ENCODE data around the gene MRPS15.

MRPS15 gene

DNA sequence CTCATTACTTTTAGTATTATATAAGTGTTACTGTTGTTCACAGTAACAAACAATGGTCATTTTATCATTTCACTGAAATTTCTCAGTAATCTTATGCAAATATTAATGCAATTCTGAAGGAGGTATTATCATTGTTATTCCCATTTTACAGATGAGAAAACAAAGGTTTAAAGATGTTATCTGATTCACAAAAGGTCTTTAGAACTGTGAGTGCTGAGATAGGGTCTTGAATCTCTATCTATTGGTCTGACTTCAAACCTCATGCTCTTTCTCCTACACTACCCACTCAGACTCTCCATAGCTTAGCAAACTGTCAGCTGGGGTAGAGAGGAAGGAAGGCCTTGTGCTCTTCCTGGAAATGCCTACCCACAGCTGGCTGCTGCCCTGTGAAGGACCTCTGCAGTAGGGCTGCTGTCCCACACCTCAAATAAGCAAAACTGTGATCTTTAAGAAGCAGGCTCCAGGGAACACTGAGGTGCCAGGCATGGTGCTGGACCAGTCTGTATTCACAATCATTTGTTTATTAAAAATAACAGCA, 7.7 kb downstream of the MRPS15 start:
- no peaks in the 10 kb centered on the region for H3K9me3 ChIP-seq (ENCODE audit: control insufficient read depth, low read length)
- peaks cover 72% of the 10 kb centered on the region for H3K36me3 ChIP-seq (ENCODE audit: control insufficient read depth, insufficient read depth, low read length)
- no peaks in the 10 kb centered on the region for H3K4me1 ChIP-seq (ENCODE audit: control insufficient read depth, insufficient read depth, low read length, poor library complexity, severe bottlenecking)
- H3K27ac ChIP-seq (ENCODE audit: low read depth, low read length, severe bottlenecking): no peak overlapping the region
- H3K4me3 ChIP-seq (ENCODE audit: extremely low read depth, insufficient read depth, low read length, poor library complexity, severe bottlenecking): no peak overlapping the region

DNA sequence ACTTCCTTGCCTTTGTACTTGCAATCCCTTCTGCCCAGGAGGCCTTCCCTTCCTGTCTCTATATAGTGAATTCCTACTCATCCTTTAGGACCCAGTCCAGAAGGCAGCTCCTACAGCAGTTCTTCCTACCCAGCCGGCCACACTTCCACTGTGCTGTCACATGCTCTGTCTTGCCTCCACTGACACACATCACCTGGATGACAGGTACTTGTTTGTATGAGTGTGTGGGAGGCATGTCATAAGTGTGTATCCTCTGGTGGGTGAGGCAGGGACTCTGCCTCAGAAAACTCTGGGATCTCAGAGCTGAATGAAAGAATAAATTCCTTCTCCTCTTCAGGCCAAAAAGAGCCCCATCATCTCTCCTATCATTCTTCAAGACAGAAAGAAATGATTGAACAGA, 8.8 kb downstream of the MRPS15 start:
- Histone ChIP-seq H3K4me1 (ENCODE audit: control insufficient read depth, insufficient read depth, low read length, poor library complexity, severe bottlenecking) (no peaks in the 10 kb centered on the region), H3K9me3 (ENCODE audit: control insufficient read depth, low read length) (no peaks in the 10 kb centered on the region), H3K36me3 (ENCODE audit: control insufficient read depth, insufficient read depth, low read length) (peaks cover 61% of the 10 kb centered on the region), H3K27ac (ENCODE audit: low read depth, low read length, severe bottlenecking) (no peak overlapping the region), H3K4me3 (ENCODE audit: extremely low read depth, insufficient read depth, low read length, poor library complexity, severe bottlenecking) (no peak overlapping the region)
- WGBS, 2 experiments (ENCODE audit: insufficient coverage in 2 of 2): no CpG with 5 or more reads among the region's 1 CpG

DNA sequence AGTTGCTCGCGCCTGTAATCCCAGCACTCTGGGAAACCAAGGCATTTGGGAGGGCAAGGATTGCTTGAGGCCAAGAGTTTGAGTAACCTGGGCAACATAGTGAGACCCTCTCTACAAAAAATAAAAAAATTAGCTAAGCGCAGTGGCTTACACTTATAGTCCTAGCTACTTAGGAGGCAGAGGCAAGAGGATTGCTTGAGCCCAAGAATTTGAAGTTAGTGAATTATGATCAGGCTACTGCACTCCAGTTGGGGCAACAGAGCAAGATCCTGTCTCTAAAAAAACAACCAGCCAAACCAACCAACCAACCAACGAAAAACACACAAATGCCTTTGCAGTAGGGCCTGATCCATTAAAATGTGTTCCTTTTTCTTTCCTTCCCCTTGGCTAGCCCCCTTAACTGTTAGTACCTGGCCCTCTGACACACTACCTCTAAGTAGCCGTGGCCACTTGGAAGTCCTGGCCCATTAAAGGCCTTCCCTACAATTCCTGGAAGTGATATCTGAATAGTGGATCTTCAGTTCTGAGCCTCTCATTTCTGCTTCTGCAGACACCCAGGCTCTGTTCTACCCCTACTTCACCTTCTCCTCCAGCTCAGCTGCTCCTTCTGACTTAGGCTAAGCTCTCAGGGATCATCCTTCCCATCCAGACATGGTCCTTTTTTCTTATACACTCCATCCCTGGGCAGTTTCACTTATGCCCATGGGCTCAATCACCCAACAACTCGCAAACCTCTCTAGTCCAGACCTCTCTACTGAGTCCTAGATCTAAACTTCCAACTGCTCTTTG, 10.4 kb downstream of the MRPS15 start:
- no peak overlapping the region for H3K4me3 ChIP-seq (ENCODE audit: extremely low read depth, insufficient read depth, low read length, poor library complexity, severe bottlenecking)
- H3K27ac ChIP-seq (ENCODE audit: low read depth, low read length, severe bottlenecking): no peak overlapping the region
- H3K4me1 ChIP-seq (ENCODE audit: control insufficient read depth, insufficient read depth, low read length, poor library complexity, severe bottlenecking): peaks cover 7% of the 10 kb centered on the region
- H3K9me3 ChIP-seq (ENCODE audit: control insufficient read depth, low read length): no peaks in the 10 kb centered on the region
- H3K36me3 ChIP-seq (ENCODE audit: control insufficient read depth, insufficient read depth, low read length): peaks cover 47% of the 10 kb centered on the region
- WGBS, 2 experiments (ENCODE audit: insufficient coverage in 2 of 2): 92 to 98% methylated on average over 5 of the region's 6 CpGs

DNA sequence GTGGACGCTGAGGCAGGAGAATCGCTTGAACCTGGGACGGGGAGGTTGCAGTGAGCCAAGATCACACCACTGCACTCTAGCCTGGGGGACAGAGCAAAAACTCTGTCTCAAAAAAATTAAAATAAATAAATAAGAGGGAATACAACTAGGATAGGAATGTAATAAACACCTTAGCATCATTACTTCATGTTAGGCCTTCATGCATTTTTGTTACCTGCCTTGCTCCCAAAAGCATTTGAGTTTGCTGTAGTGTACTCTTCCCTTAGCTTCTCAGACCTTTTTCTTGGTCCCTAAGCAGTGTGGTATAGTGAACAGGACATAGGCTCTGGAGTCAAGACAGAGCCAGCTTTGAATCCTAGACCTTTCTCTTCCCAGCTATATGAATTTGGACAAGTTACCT, 11.1 kb downstream of the MRPS15 start:
- H3K27ac ChIP-seq (ENCODE audit: low read depth, low read length, severe bottlenecking): no peak overlapping the region
- H3K4me3 ChIP-seq (ENCODE audit: extremely low read depth, insufficient read depth, low read length, poor library complexity, severe bottlenecking): no peak overlapping the region
- 100% methylated on average over 2 of the region's 3 CpGs; no CpG with 5 or more reads in 1 of the 2 experiments for WGBS, 2 experiments (ENCODE audit: insufficient coverage in 2 of 2)
- no peaks in the 10 kb centered on the region for H3K9me3 ChIP-seq (ENCODE audit: control insufficient read depth, low read length)
- peaks cover 12% of the 10 kb centered on the region for H3K4me1 ChIP-seq (ENCODE audit: control insufficient read depth, insufficient read depth, low read length, poor library complexity, severe bottlenecking)
- peaks cover 39% of the 10 kb centered on the region for H3K36me3 ChIP-seq (ENCODE audit: control insufficient read depth, insufficient read depth, low read length)

DNA sequence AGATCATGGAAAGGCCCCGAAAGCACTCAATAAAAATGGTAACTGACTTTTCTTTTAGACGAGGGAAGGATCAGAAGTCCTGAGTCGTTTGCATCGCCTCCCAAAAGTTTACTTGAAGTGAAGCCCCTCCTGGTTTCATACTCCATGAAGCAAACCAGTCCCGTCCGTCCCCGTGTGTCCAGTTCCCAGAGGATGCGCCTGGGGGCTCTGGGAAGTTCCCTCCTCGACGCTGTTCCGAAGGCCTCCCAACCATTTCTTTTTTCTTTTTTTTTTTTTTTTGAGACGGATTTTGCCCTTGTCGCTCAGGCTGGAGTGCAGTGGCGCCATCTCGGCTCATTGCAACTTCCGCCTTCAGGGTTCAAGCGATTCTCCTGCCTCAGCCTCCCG, 13.3 kb downstream of the MRPS15 start:
- Histone ChIP-seq H3K4me3 (ENCODE audit: extremely low read depth, insufficient read depth, low read length, poor library complexity, severe bottlenecking) (peak overlapping the region; percentile 44), H3K27ac (ENCODE audit: low read depth, low read length, severe bottlenecking) (peak overlapping the region; percentile 93)
- WGBS, 2 experiments (ENCODE audit: insufficient coverage in 2 of 2): 79% methylated on average over 5 to 11 of the region's 18 CpGs

DNA sequence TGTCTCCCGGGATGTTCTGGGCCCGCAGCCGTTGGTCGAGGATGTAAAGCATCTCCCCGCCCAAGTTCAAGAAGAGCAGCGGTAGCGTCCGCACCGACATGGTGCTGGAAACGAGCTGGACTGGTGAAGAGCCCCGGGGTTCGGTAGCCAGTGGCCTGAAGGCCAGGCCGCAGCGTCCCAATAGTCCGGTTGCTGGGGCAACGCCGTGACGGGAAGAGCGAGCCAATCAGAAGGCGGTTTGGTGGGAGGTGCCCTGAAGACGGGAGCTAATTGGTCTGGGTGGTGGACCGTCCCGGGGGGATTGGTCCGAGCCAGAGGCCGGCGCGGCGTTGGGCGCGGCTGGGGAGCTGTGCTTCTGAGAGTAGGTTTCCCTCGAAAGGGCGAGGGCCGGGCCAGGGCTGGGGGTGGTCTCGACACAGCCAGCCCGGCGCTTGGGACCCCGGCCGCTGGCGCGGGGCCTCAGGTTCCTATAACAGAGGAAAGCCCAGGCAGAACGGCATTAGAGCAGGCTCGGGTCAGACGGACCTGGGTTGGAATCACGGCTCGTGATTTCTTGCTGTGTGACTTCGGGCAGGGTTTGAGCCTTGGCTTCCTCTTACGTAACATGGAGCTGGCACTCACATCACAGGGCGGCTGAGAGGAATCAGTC, 13.8 kb downstream of the MRPS15 start, which contains the start of gene OSCP1:
TSS of gene OSCP1 (minus strand) at position 182 of the 649 bp plus-strand sequence. CDS start at position 100, 82 bp downstream.
- H3K4me1 ChIP-seq (ENCODE audit: control insufficient read depth, insufficient read depth, low read length, poor library complexity, severe bottlenecking): peaks cover 12% of the 10 kb centered on the region
- H3K27ac ChIP-seq (ENCODE audit: low read depth, low read length, severe bottlenecking): peak within 1 kb of the TSS; percentile 93
- H3K36me3 ChIP-seq (ENCODE audit: control insufficient read depth, insufficient read depth, low read length): peaks cover 15% of the 10 kb centered on the region
- peak within 1 kb of the TSS; percentile 44 for H3K4me3 ChIP-seq (ENCODE audit: extremely low read depth, insufficient read depth, low read length, poor library complexity, severe bottlenecking)
- H3K9me3 ChIP-seq (ENCODE audit: control insufficient read depth, low read length): no peaks in the 10 kb centered on the region
- 9 to 14% methylated on average over 44 to 48 of the region's 48 CpGs for WGBS, 2 experiments (ENCODE audit: insufficient coverage in 2 of 2)

More for the DNA sequence above, 13.3 kb downstream of the MRPS15 start:
- Histone ChIP-seq H3K36me3 (ENCODE audit: control insufficient read depth, insufficient read depth, low read length) (peaks cover 20% of the 10 kb centered on the region), H3K9me3 (ENCODE audit: control insufficient read depth, low read length) (no peaks in the 10 kb centered on the region), H3K4me1 (ENCODE audit: control insufficient read depth, insufficient read depth, low read length, poor library complexity, severe bottlenecking) (peaks cover 12% of the 10 kb centered on the region)

DNA sequence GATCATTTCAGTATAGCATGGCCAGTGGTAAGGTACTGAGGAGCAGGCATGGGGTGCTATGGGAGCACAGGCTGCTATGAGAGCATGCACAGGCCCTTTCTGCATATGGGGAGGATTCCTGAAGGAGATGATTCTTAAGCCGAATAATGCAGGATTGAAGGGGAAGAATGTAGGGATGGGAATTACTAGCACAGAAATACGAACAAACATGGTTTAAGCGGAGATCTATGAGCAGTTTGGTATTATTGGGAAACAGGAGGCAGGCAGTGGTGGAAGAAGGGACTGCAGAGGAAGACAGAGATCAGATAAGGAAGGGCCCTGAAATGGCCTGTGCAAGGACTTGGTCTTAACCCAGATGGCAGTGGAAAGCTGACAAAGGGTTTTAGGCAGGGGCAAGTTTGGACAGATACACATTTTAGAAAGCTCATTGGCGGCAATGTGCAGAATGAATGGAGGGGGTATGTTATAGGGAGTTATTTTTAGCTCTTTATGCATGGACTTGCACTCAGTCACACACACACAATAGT, 15.6 kb downstream of the MRPS15 start:
- Histone ChIP-seq H3K9me3 (ENCODE audit: control insufficient read depth, low read length) (no peaks in the 10 kb centered on the region), H3K27ac (ENCODE audit: low read depth, low read length, severe bottlenecking) (no peak overlapping the region), H3K36me3 (ENCODE audit: control insufficient read depth, insufficient read depth, low read length) (no peaks in the 10 kb centered on the region), H3K4me3 (ENCODE audit: extremely low read depth, insufficient read depth, low read length, poor library complexity, severe bottlenecking) (no peak overlapping the region), H3K4me1 (ENCODE audit: control insufficient read depth, insufficient read depth, low read length, poor library complexity, severe bottlenecking) (peaks cover 12% of the 10 kb centered on the region)
- 93 to 94% methylated on average over 3 of the region's 4 CpGs for WGBS, 2 experiments (ENCODE audit: insufficient coverage in 2 of 2)

DNA sequence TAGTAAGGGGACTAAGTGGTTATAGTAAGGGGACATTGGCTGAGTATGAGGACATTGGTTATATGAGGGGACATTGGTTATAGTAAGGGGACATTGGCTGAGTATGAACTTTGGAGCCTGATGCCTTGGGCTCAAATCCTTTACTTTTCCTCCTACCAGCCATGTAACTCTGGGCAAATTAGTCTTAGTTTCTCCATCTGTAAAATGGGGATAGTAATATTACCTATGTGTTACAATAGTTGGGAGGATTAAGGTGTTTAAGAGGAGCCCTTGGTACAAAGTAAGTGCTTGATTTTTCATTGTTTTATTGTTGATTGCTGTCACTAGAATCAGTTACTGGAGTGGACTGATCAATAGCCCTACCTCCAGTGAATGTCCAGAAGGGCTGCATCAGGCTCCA, 16.7 kb downstream of the MRPS15 start:
- no peaks in the 10 kb centered on the region for H3K9me3 ChIP-seq (ENCODE audit: control insufficient read depth, low read length)
- H3K36me3 ChIP-seq (ENCODE audit: control insufficient read depth, insufficient read depth, low read length): no peaks in the 10 kb centered on the region
- H3K27ac ChIP-seq (ENCODE audit: low read depth, low read length, severe bottlenecking): no peak overlapping the region
- peaks cover 12% of the 10 kb centered on the region for H3K4me1 ChIP-seq (ENCODE audit: control insufficient read depth, insufficient read depth, low read length, poor library complexity, severe bottlenecking)
- no peak overlapping the region for H3K4me3 ChIP-seq (ENCODE audit: extremely low read depth, insufficient read depth, low read length, poor library complexity, severe bottlenecking)

DNA sequence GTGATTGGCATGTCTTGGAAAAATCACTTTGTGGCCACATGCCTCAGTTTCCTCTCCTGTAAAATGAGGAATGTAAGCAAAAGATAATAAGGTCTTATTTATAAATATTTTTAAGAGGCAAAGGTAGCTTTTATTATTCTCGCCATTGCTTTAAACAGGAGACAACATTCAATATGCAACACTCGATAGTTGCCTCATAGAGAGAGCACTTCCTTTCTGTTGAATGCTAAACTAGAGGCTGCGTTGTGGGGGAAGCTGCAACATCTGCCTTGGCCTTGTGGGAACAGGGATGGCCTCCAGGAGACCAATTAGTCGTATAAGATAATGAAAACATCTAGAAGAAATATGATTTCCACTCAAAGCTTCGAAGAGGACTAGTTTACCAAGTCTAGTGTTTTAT, 17.4 kb downstream of the MRPS15 start:
- H3K4me1 ChIP-seq (ENCODE audit: control insufficient read depth, insufficient read depth, low read length, poor library complexity, severe bottlenecking): peaks cover 12% of the 10 kb centered on the region
- H3K27ac ChIP-seq (ENCODE audit: low read depth, low read length, severe bottlenecking): no peak overlapping the region
- H3K4me3 ChIP-seq (ENCODE audit: extremely low read depth, insufficient read depth, low read length, poor library complexity, severe bottlenecking): no peak overlapping the region
- H3K9me3 ChIP-seq (ENCODE audit: control insufficient read depth, low read length): no peaks in the 10 kb centered on the region
- 80 to 89% methylated on average over 1 to 2 of the region's 5 CpGs for WGBS, 2 experiments (ENCODE audit: insufficient coverage in 2 of 2)
- no peaks in the 10 kb centered on the region for H3K36me3 ChIP-seq (ENCODE audit: control insufficient read depth, insufficient read depth, low read length)

DNA sequence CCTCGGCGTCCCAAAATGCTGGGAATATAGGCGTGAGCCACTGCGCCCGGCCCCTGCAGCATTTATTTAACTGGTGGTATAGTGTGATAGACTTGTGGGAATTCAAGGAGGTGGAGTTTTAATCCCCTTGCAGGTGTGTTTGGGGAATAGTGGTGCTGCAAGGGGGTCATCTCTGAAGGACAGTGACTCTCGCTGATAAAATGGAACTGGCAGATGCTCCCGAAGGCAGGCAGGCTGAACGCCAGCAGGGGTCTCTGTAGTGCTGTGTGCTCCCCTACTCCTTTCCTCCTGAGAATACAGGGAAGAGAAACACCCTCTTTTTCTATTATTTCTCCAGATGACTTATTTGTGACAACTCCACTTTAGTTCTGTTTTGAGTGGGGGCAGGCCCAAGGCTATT, 17.9 kb downstream of the MRPS15 start:
- Histone ChIP-seq H3K4me3 (ENCODE audit: extremely low read depth, insufficient read depth, low read length, poor library complexity, severe bottlenecking) (no peak overlapping the region), H3K9me3 (ENCODE audit: control insufficient read depth, low read length) (no peaks in the 10 kb centered on the region), H3K36me3 (ENCODE audit: control insufficient read depth, insufficient read depth, low read length) (no peaks in the 10 kb centered on the region), H3K27ac (ENCODE audit: low read depth, low read length, severe bottlenecking) (no peak overlapping the region), H3K4me1 (ENCODE audit: control insufficient read depth, insufficient read depth, low read length, poor library complexity, severe bottlenecking) (peaks cover 12% of the 10 kb centered on the region)
- WGBS, 2 experiments (ENCODE audit: insufficient coverage in 2 of 2): 85 to 94% methylated on average over 5 of the region's 8 CpGs

DNA sequence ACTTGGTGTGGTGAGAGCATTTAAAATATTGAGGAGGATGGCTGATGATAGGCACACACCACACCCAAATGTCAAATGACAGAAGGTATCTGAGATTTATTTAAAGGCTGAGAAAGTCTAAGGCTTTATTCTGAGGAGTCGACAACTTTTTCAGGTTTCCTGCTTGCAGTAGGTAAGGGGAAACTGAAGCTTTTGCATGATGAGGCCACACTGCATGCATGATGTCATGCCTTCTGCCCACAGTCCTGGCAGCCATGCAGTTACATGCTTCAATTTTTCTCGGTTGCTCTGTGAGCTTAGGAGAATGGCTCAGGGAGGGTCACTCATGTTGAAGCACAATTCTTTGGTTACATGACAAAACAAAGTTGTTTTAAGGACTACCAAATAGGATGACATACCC, 20.9 kb downstream of the MRPS15 start:
- Histone ChIP-seq H3K27ac (ENCODE audit: low read depth, low read length, severe bottlenecking) (no peak overlapping the region), H3K4me1 (ENCODE audit: control insufficient read depth, insufficient read depth, low read length, poor library complexity, severe bottlenecking) (peaks cover under 1% of the 10 kb centered on the region), H3K9me3 (ENCODE audit: control insufficient read depth, low read length) (no peaks in the 10 kb centered on the region), H3K4me3 (ENCODE audit: extremely low read depth, insufficient read depth, low read length, poor library complexity, severe bottlenecking) (no peak overlapping the region), H3K36me3 (ENCODE audit: control insufficient read depth, insufficient read depth, low read length) (no peaks in the 10 kb centered on the region)
- WGBS, 2 experiments (ENCODE audit: insufficient coverage in 2 of 2): 90 to 100% methylated on average over 2 of the region's 2 CpGs
